ENCODE results near the gene PTPRC. TPM values are rescaled to one million over a fixed set of nuclear protein-coding genes. Genes with fewer than 3 reads are reported as not detected.
A peak's percentile ranks its signal among the peaks of the same experiment; 100 is the strongest.

Gene PTPRC
- total RNA-seq, 3 donors from 2014 or later: 22.0 to 36.0 (median 35.7) TPM

- Histone ChIP-seq H3K4me1 (no peaks in the 10 kb centered on the region), H3K9me3 (no peaks in the 10 kb centered on the region), H3K27me3 (no peaks in the 10 kb centered on the region), H3K36me3 (no peaks in the 10 kb centered on the region), H3K4me3 (no peak overlapping the region), H3K27ac (no peak overlapping the region)
- no peak for DNase-seq (ENCODE audit: low spot score in 2 of 2)
- TF ChIP-seq POLR2AphosphoS5 (IDR thresholded peaks at IDR 0.05) (no peak), CTCF (IDR thresholded peaks at IDR 0.05) (no peak), POLR2A (IDR thresholded peaks at IDR 0.05) (no peak)
- intact Hi-C loops (cut with DNase I; ENCODE audit: low total_unique reads): no loop called here
Measured at GRCh38 chr1:198677871-198678270, 39.0 kb downstream of the PTPRC start.

- Histone ChIP-seq H3K9me3 (no peaks in the 10 kb centered on the region), H3K27ac (no peak overlapping the region), H3K27me3 (no peaks in the 10 kb centered on the region), H3K4me1 (no peaks in the 10 kb centered on the region), H3K36me3 (no peaks in the 10 kb centered on the region), H3K4me3 (no peak overlapping the region)
- TF ChIP-seq POLR2AphosphoS5 (IDR thresholded peaks at IDR 0.05) (no peak), CTCF (IDR thresholded peaks at IDR 0.05) (no peak), POLR2A (IDR thresholded peaks at IDR 0.05) (no peak)
- DNase-seq (ENCODE audit: low spot score in 2 of 2): no peak
- intact Hi-C loops (cut with DNase I; ENCODE audit: low total_unique reads): no loop called here
Measured at GRCh38 chr1:198678301-198678836, 39.5 kb downstream of the PTPRC start.

- Histone ChIP-seq H3K27ac (no peak overlapping the region), H3K4me1 (no peaks in the 10 kb centered on the region), H3K4me3 (no peak overlapping the region), H3K9me3 (no peaks in the 10 kb centered on the region), H3K36me3 (no peaks in the 10 kb centered on the region), H3K27me3 (no peaks in the 10 kb centered on the region)
- no peak for DNase-seq (ENCODE audit: low spot score in 2 of 2)
- intact Hi-C loops (cut with DNase I; ENCODE audit: low total_unique reads): no loop called here
- TF ChIP-seq POLR2A (IDR thresholded peaks at IDR 0.05): no peak
- TF ChIP-seq POLR2AphosphoS5 (IDR thresholded peaks at IDR 0.05): no peak
- no peak for TF ChIP-seq CTCF (IDR thresholded peaks at IDR 0.05)
Measured at GRCh38 chr1:198678901-198679329, 40.1 kb downstream of the PTPRC start.

GRCh38 chr1:198679535-198680173, 40.8 kb downstream of the PTPRC start:
- H3K9me3 ChIP-seq: no peaks in the 10 kb centered on the region
- no peak for DNase-seq (ENCODE audit: low spot score in 2 of 2)
- H3K4me1 ChIP-seq: no peaks in the 10 kb centered on the region
- H3K4me3 ChIP-seq: no peak overlapping the region
- H3K27me3 ChIP-seq: no peaks in the 10 kb centered on the region
- intact Hi-C loops (cut with DNase I; ENCODE audit: low total_unique reads): no loop called here
- no peak for TF ChIP-seq CTCF (IDR thresholded peaks at IDR 0.05)
- no peak for TF ChIP-seq POLR2A (IDR thresholded peaks at IDR 0.05)
- no peak for TF ChIP-seq POLR2AphosphoS5 (IDR thresholded peaks at IDR 0.05)
- peak overlapping the region in 1 of 2 donors; percentile 21 for H3K27ac ChIP-seq
- H3K36me3 ChIP-seq: no peaks in the 10 kb centered on the region

- Histone ChIP-seq H3K27me3 (no peaks in the 10 kb centered on the region), H3K36me3 (no peaks in the 10 kb centered on the region), H3K27ac (peak overlapping the region in 1 of 2 donors; percentile 21), H3K4me1 (no peaks in the 10 kb centered on the region), H3K4me3 (no peak overlapping the region), H3K9me3 (no peaks in the 10 kb centered on the region)
- no peak for DNase-seq (ENCODE audit: low spot score in 2 of 2)
- TF ChIP-seq POLR2A (IDR thresholded peaks at IDR 0.05) (no peak), POLR2AphosphoS5 (IDR thresholded peaks at IDR 0.05) (no peak), CTCF (IDR thresholded peaks at IDR 0.05) (no peak)
- intact Hi-C loops (cut with DNase I; ENCODE audit: low total_unique reads): no loop called here
Measured at GRCh38 chr1:198680174-198680875, 41.5 kb downstream of the PTPRC start.
